A549 (cell line): Measurements from ENCODE around the gene OR13C9.

Experiments
- CBX2 ChIP-seq: fragments of 200-600 bp; sonication (generic); IDR thresholded peaks from 2 replicates; pipeline ENCODE4 v1.6.1; 2016; ENCODE audit warnings: low read depth, mild to moderate bottlenecking, borderline replicate concordance
- CTCF ChIP-seq: fragments of >200 bp; sonication (Bioruptor Twin); formaldehyde crosslinking; IDR thresholded peaks from 3 replicates; pipeline ENCODE4 v1.5.1; 2016
- E2F6 ChIP-seq: IDR thresholded peaks from 2 replicates; pipeline ENCODE4 v1.6.1; 2012; ENCODE audit warnings: low read depth, borderline replicate concordance
- NR3C1 ChIP-seq: fragments of >200 bp; sonication (Bioruptor Twin); formaldehyde crosslinking; IDR thresholded peaks from 3 replicates; pipeline ENCODE4 v1.6.1; 2017
- PBX3 ChIP-seq: IDR thresholded peaks from 2 replicates; pipeline ENCODE4 v1.6.1; 2012
- RAD21 ChIP-seq, 2 experiments: fragments of >200 bp in 1 of 2; sonication (Bioruptor Twin) in 1 of 2; formaldehyde crosslinking in 1 of 2; IDR thresholded peaks in 1 of 2; conservative IDR thresholded peaks in 1 of 2; 2 replicates in 1 of 2; 3 replicates in 1 of 2; pipeline ENCODE4 v1.6.1; 2012 to 2018; ENCODE audit warnings: inconsistent platforms in 1 of 2
- RARB ChIP-seq: fragments of 250-450 bp; sonication (Bioruptor Pico); IDR thresholded peaks from 2 replicates; pipeline ENCODE4 v1.8.0; 2021; ENCODE audit warnings: mild to moderate bottlenecking, moderate library complexity
- REST ChIP-seq: fragments of 200-600 bp; sonication (generic); IDR thresholded peaks from 2 replicates; pipeline ENCODE4 v1.6.1; 2016; ENCODE audit warnings: antibody characterized with exemption, mild to moderate bottlenecking, moderate library complexity
- USF2 ChIP-seq: fragments of 450-650 bp; IDR thresholded peaks from 2 replicates; pipeline ENCODE4 v1.6.1; 2014; ENCODE audit warnings: antibody characterized with exemption

- TF ChIP-seq RAD21 (conservative IDR thresholded peaks at IDR 0.05 in 1 of 2, IDR thresholded peaks at IDR 0.05 in 1 of 2), result no peak
- TF ChIP-seq CTCF, result no peak
- no peak for TF ChIP-seq REST
- no peak for TF ChIP-seq E2F6
- TF ChIP-seq PBX3, result no peak
- TF ChIP-seq USF2, result no peak
- TF ChIP-seq NR3C1, result no peak
- no peak for TF ChIP-seq RARB (CRISPR knock-in tag)
- TF ChIP-seq CBX2, result no peak
Observed at GRCh38 chr9:104589626-104590025, 28.4 kb downstream of the OR13C9 start.
